GM18870 (cell line): ENCODE data around the gene MARK2.
A peak's percentile ranks its signal among the peaks of the same experiment; 100 is the strongest.
"Not testable (repeated sequence)": the region's sequence is repeated elsewhere in the genome, so short reads cannot be mapped to it uniquely, and the experiment has no call there.

Source experiments
- ATAC-seq: cut with Tn5 transposase; IDR thresholded peaks from one replicate; pipeline ENCODE4 v1.9.1; 2021; ENCODE audit warnings: moderate library complexity; ENCODE audit not compliant: unreplicated experiment

The MARK2 gene

DNA sequence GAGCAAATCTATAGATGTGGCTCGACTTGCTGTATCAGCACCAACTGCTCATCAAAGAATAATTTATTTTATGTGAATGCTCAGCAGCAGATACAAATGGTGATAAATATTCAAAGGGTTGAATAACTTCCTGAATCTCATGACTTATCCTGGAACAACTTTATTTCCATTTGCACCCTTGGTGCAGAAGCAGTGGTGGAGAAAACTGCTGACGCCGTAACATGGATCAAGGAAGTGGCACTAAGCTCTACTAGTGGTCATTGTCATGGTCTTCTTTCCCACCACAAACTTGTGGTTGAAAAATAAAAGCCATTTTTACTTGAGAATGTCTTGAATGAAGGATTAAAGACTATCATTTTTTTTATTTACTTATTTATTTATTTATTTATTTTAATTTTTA is 14.6 kb downstream of the MARK2 start:
- ATAC-seq = no peak

DNA sequence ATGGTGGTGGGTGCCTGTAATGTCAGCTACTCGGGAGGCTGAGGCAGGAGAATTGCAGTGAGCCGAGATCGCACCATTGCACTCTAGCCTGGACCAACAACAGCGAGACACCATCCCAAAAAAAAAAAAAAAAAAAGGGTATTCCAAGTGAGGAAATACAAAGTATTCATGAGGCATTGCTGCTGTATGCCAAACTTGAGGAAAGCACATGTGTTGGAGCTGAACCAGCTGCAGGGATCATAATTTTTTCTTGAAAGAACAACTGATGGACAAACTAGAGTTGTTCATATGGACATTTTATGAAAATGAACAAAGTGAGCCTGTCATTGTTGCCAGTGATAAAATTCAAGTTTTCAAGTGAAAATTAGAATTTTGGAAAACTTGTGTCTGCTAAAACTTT is 15.8 kb downstream of the MARK2 start:
- no peak for ATAC-seq

DNA sequence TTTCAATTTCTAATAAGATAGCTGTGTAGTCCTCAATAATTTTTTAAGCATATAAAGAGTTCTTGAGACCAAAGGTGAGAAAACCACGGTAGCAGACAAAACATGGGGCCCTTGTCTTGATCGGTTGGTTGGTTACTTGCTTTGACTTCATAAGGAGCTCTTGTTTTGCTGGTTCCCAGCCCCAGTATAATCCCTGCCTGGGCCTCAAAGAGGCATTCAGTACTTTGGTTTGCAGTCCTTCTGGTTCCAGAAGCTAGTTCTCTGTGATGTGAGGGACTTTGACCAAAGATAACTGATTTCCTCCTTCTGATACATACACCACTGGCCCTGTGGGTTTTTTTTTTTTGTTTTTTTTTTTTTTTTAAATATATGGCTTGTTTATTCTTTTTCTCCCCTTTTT is 17.1 kb downstream of the MARK2 start:
- ATAC-seq = no peak

DNA sequence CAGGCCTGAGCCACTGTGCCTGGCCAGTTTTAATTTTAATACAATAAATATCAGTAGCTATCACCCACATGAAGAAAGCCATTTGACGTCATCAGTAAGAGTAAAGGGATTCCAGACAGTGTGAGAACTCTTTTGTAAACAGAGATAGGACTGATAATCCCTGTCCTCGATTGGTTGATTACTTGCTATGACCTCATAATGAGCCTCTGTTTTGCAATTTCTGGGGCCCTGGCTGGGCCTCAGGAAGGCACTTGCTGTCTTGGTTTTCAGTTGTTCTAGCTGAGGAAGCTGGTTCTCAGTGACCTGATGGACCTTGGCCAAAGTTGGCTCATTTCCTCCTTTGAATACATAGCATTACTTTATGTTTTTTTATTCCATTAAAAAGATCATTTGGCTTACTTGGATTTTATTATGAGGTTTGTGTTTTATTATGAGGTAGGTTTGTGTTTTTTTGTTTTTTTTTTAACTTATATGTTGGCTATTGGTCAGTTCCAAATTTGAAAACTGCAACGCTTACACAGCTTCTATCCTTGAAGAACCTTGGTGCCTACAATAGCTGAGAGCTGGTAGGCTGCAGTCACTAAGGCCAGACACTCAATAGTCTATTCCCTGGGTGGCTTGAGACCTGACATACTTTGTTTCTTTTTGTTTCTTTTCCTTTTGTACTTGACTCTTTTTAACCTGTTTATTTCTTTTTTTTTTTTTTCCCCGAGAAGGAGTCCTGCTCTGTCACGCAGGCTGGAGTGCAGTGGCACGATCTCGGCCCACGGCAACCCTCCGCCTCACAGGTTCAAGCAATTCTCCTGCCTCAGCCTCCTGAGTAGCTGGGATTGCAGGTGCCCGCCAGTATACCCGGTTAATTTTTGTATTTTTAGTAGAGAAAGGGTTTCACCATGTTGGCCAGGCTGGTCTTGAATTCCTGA is 20.0 kb downstream of the MARK2 start:
- no peak for ATAC-seq

DNA sequence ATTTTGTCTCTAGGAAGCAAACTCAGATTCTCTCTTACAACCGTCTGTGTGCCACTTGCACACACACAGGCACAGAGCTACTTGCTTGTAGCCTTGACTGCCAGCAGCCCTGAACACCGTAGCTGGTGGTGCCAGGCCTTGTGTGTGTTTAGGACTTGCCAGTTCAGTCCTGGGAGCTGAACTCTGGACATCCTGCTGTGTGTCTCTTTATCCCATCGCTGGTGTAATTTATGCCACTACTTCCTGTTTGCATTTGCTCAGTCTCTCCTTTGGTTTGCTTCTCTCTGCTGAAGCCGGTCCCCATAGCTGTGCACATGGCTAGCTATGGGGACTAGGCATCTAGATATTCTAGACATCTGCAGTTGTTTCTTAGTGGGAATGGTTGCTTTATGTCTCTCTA is 24.0 kb downstream of the MARK2 start:
- ATAC-seq = no peak

DNA sequence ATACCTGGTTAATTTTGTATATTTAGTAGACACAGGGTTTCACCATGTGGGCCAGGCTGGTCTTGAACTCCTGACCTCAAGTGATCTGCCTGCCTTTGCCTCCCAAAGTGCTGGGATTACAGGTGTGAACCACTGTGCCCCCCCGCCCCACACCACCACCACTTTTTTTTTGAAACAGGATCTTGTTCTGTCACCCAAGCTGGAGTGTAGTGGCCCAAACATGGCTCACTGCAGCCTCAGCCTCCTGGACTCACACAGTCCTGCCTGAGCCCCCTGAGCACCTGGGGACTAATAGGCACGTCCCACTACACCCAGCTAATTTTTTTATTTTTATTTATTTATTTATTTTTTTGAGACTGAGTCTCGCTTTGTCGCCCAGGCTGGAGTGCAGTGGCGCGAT is 24.7 kb downstream of the MARK2 start:
- not testable (repeated sequence) for ATAC-seq

DNA sequence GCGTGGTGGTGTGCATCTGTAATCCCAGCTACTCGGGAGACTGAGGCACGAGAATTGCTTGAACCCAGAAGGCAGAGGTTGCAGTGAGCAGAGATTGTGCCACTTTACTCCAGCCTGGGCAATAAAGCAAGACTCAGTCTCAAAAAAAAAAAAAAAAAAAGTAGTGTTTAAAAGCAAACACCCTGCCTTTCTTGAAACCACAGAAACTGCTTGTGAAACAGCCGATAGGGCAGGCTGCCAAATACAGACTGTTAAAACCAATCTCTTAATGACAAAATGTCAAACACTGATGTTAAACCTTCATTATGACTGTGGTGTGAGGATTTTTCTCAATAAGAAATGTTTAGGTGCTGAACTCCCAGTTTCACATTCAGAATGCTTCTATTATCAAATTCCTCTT is 27.3 kb downstream of the MARK2 start:
- peak; percentile 71 for ATAC-seq

DNA sequence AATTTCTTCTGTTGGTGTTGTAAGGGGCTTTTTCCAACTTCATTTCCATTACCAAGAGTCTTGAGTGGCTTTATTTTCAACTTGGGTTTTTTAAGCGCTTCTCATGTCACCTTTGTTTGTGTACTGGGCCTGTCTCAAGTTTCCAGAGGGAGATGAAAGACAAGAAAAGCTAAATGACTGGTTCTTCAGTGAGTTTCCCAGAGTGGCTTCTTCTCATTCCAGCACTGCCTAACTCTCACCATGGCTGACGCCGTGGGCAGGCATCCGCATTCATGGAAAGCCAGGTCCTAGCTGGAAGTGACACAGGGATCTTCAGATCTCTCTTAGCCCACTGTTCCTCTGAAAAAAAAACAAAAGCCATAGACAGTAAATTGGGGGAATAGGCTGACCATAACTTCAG is 28.6 kb downstream of the MARK2 start:
- no peak for ATAC-seq

DNA sequence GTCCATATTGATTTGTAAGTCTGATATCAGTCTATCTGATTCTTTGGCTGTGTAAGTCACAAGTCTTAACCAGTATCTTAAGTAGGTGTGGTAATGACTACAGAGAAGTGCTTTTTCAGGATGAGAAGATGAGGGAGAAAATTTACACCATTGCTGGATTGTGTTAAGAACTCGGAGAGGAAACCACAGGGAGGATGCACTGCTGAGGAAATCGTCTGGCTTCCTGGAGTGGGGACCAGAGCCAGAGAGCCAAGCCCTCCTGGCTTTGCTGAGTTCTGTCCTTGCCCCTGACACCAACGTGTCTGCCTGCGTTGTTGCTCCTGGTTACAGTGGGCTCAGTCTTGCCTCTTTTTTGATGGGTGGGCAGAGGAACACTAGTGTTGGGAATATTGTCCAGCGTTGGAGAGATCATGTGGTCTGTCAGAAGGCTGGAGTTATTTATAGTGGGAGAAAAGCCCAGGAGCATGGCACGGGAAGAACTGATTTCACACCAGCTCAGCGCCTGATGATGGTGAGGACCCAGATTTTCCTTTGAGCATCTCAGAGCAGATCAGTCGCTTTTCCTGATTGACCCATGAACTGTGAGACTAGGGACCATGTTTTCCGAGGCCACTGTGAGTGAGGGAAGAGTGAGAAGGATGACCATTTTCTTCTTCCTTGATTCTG is 29.6 kb downstream of the MARK2 start:
- ATAC-seq = no peak

DNA sequence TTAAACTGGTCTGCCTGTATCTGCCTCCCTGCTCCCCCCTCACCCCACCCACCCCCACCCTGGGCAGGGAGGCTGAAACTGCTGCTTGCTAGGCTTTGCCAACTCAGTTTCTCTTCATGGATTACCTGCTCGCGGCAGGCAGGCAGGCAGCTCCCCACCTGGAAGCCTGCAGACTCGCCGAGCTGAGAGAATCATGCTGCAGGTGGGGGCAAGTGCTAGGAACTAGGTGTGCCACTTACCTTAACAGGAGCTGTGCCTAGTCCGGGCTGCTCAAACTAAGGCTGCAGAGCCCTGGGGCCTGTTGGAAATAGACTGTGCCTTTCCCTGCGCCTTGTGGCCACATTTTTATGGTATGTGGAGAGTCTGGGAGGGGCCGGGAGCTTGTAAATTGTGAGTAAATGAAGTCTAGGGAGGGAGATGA is 30.3 kb downstream of the MARK2 start:
- no peak for ATAC-seq

DNA sequence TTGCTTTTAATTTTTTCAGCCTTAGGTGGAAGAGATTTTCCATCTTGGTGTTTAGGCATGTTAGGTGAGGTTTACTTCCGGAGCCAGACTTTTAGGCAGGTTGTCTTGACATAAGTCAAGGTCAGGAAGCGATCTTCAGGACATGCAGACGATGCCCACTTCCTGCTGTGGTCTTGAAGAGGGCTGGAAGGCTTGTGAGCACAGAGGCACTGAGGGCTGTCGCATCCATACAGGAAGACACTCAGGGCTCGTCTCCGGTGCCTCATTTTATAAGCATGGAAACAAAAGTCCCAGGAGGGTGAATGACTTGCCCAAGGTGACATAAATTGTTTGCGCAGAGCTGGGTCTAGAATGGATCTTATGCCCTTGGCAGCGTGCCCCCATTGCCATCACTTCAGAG is 30.8 kb downstream of the MARK2 start:
- ATAC-seq = no peak

DNA sequence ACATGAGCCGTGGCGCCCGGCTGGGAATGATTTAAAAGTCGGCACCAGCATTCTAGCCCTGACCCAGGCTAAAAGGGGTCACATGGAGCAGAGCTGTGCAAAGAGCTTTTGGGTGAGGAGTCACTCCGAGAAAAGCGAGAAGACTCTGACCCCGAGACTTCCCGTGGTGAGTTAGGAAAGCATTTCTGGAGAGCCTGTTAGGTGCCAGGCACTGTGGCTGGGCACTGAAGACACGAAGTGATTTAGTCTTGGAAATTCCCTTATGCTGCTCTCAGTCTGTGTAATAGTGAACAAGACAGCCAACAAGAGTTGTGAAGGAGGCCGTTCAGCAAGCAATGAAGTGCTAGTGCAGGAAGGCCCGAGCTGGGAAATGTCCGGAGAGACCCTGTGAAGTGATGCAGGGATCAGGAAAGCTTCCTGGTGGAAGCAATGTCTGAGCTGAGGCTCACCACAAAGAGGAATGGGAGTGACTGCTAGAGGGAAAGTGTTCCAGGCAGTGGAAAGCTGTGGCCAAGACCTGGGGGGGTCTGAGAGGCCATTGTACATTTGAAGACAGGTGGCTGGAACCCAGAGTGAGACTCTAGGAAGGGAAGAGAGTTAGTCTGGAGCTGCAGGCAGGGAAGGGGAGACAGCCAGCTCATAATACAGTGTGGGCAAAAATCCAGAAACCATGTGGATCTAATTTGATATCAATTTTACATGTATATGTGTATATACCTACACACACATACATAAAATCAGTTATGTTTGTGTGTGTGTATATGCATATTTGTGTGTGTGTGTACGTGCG is 31.6 kb downstream of the MARK2 start:
- ATAC-seq = no peak

DNA sequence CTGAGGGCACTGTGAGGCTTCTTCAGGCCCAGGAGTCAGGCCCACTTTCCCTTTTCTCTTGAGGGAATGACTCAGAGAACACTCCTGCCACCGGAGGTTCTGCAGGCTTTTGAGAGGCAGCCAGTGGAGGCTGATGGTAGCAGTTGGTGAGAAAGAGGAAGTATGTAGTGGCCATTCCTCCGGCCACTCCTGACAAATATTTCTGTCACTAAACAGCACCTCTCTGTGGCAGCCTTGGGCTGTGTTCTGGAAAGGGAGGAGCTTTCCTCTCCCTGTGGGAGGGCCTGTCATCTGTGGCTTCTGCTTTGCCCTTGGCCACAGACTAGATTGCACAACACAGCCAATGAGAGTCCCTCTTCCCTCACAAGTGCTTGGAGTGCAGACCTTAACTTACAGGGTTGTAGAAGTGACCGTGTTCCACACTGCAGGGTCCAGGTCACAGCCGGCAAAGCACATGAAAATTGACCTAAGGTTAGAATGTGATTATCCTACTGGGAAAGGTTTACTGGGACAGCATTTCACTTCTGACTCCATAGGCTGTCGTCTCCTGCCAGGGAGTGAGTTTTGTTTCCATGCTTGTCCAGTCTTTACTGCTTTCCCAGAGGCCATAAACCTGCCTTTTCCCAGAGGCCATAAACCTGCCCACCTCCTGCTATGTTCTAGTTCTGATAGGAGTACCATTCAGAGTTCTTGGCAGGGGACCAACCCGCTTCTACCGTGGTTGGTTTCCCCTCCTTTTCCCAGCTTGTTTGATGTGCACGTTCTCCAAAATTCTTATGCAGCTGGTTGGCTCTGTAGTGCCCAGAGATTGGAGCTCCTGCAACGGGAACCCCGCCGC is 33.3 kb downstream of the MARK2 start:
- ATAC-seq = peak; percentile 91

DNA sequence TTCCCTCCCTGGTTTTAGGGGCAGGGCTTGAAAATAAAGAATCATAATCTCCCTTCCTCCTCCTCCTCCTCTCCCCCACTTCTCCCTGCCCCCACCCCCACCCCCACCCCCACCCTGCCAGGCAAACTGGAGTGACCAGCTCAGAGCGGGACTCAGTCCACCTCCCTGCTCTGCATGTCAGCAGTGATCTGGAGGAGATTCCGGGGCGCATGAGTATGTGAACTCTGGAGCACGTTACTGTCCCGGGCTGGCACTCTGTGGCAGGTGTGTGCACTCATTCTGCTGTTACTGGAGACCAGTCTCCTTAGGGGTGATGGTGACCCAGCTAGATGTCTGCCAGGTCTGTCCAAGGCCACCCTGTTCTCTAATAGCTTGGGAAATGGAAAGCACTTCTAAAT is 33.9 kb downstream of the MARK2 start:
- no peak for ATAC-seq

DNA sequence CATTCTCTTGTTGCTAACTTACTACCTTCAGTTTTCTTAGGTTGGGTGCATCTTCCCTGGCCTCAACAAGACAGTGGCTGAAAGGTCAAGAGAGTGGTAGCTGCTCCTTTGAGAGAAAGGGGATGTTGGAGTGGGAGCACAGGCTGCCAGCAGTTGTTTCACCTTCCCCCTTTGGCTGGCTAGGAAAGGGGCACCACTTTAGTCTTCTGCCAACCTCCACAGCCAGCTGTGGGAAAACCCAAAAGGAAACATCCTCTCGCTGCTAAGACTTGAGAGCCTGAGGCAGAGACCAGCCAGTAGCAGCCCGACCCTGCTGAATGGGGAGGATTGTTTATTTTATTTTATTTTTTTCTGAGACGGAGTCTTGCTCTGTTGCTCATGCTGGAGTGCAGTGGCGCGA is 34.4 kb downstream of the MARK2 start:
- no peak for ATAC-seq

DNA sequence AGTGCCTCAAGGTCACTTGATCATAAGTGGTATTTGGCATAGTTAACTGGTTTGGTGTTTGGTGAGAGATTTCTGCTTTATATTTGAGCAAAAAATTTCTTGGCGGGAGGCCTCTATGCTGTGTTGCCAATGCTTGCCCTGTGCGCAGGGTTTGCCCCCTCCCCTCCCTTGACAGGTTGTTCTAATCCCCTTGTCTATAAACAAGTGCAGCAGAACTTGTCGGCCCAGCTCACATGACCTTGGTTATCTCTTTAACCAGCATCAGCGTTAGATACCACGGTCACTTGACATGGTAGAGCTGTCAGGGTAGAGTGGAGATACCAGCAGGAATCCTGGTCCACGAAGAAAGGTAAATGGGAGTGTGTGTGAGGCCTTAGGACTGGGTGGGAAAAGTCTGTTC is 35.6 kb downstream of the MARK2 start:
- ATAC-seq = no peak

DNA sequence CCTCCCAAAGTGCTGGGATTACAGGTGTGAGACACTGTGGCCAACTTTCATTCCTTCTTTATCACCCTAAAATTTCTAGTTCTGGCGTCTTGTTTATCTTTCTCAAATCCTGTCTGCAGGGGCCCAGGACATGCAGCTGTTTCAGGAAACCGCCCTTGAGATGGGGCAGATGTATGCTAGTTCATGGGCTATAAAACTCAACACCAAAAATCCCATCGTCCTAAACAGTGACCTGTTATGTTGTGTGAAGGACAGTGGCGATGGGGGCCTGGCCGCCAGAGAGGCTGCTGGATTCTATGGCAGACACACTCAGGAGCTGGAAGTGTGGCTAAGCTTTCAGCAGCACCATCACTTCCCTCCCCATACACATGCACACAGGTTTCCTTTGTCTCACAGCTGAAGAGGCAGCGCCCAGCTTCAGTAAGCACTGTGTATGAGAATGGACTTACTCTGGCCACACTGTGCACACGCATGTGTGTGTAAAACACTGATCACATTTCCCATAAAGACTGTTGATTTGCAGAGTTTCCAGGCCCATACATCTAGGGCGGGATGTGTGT is 36.7 kb downstream of the MARK2 start:
- ATAC-seq = no peak

DNA sequence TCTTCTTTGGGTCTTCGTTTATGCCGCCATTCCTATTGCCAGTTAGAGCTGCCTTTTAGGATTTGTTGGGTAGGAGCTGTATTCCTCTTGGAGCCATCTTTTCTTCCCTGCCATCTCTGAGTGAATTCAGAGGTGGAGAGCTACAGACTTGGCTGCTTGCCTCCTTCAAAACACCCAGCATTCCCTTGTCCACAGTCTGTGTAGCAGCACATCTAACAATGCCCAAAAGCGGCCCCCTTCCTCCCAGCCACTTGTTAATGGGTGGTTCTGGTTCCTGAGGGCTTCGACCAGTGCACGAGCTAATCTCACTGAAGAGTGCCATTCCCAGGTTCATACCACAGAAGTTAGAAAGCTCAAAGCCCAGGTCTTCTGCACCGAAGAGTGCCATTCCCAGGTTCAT is 37.7 kb downstream of the MARK2 start:
- no peak for ATAC-seq

DNA sequence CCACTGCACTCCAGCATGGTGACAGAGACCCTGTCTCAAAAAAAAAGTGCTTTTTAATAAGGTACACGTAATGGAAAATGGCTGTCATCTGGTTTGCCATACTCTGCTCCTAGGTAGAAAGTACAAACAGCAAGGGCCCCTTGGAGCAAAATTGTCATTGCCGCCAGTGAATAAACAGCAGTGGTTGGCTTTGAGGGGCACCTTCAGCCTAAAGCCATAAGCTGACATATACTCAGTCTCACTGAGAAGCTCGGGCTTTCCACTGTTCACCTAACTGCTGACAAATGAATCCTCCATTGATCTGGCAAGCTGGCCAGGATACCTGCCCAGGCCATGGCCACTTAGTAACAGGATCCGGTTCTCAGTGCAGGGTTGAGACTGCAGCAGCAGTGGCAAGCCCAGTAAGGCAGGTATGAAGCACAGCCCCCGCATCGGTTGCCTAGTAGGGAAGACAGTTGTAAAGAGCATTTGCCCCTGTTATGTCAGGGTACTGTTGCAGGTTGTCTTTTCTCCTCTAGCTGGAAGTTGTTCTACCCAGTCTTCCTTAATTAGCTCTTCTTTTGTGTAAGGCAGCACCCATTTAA is 38.8 kb downstream of the MARK2 start:
- ATAC-seq = no peak
